CD4-positive, alpha-beta T cell treated with Interferon alpha-2 for 1 hour (primary cell): Measurements from ENCODE around the gene GPD1.
"Not testable (repeated sequence)": the region's sequence is repeated elsewhere in the genome, so short reads cannot be mapped to it uniquely, and the experiment has no call there.

Experiments
- DNase-seq, 2 donors: peaks; one replicate each; pipeline ENCODE4 v3.0.0-alpha.2; 2020 to 2022

Gene GPD1

DNA sequence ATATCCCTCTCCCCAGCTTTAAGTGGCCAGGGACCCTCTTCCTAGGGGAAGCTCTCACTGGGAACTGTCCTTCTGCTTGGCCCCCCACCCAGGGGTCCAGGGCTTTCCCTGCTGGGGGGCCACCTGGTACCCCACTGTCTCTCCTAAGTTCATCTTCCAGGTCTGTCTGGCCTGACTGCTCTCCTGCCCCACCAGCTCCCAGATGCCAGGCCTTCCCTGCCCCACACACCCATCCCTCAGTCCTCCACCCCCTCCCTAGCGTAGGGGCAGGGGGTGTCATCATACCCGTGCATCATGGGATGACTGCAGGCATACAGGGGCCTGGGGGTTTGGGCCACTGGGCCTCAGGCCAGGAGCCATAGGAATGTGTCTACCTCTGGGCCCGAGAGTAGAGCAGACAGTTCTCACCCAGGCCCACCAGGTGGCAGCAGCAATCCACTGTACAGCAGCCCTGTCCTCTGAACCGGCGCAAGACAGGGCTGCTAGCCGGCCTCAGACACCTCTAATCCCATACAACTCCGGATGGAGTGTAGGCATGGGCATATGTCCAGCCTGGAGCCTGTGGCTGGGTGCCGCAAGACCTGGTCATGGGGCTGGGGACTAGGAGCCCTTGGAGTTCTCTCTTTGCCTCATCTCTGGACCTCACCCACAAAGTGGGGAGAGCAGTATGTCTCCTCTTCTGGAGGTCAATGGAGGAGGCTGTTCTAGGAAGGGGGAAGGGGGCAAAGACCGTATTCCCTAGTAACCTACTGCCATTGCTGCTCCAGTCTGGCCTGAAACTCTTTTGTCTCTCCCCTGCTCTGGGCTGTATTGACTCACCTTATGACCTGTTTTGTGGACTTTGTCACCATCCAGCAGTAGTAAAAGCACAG lies 28.6 kb upstream of the GPD1 start:
- DNase-seq, result peak; percentile 80 to 83

DNA sequence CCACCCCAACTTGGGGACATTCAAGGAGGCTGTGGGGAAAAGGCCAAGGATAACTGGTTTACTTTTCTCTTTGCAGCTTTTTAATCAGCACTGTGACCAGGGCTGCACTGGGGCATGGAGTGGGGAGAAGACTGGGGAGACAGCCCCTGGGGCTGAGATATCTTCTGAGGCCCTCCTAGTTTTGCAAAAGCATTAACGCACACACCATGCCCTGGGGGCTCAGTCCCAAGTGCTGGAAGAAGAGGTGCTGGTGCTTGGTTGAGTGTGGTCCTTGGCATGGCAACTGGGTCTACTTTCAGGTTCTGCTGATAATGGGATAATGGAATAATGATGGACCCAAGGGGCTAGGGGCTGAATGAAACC lies 28.0 kb upstream of the GPD1 start:
- no peak for DNase-seq

GRCh38 chr12:50077099-50077498 lies 26.7 kb upstream of the GPD1 start:
- no peak for DNase-seq

- DNase-seq, result no peak
These were observed 25.5 kb upstream of the GPD1 start for GRCh38 chr12:50078281-50078680.

DNA sequence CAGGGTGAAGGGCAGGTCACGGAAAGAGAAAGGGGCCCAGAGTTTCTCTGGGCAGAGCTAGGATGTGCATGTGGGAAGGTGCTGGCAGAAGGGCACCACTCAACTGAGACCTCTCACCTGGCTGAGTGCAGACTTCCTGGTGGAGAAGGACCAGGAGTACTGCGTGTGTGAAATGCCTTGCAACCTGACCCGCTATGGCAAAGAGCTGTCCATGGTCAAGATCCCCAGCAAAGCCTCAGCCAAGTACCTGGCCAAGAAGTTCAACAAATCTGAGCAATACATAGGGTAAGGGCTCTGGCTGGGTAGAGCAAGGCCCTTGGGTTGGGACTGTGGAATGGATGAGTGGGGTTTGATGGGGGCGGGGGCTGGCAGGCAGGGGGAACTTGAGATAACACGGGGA lies 24.0 kb upstream of the GPD1 start:
- DNase-seq, result no peak

DNA sequence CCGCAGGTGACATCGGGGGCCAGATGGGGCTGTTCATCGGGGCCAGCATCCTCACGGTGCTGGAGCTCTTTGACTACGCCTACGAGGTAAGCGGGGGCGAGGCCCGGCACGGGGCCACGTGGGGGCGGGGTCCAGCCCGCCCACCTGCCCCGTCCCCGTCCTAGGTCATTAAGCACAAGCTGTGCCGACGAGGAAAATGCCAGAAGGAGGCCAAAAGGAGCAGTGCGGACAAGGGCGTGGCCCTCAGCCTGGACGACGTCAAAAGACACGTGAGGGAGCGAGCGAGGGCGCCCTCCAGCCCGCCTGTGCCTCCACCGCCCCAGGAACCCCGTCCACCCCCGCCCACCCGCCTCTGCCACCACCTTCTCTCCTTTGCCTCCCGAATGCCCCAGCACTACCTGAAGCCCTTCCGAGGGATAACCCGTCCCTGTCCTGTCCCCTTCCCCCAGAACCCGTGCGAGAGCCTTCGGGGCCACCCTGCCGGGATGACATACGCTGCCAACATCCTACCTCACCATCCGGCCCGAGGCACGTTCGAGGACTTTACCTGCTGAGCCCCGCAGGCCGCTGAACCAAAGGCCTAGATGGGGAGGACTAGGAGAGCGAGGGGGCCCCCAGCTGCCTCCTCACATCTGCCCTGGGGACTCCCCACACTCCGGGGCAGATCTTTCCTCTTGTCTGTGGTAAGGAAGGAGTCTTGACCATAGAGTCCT lies 22.6 kb upstream of the GPD1 start:
- no peak for DNase-seq

GRCh38 chr12:50082644-50083043 lies 21.2 kb upstream of the GPD1 start:
- DNase-seq, result no peak

GRCh38 chr12:50083301-50083700 lies 20.5 kb upstream of the GPD1 start:
- DNase-seq, result no peak

DNA sequence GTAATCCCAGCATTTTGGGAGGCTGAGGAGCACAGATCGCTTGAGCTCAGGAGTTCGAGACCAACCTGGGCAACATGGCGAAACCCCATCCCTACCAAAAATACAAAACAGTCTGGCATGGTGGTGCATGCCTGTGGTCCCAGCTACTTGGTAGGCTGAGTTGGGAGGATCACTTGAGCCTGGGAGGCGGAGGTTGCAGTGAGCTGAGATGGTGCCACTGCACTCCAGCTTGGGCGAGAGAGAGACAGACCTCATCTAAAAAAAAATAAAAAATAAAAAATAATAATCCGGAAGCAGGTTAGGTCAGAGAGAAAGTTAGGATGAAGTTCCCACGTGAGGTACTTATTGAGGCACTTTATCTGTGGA lies 19.4 kb upstream of the GPD1 start:
- not testable (repeated sequence) for DNase-seq

DNA sequence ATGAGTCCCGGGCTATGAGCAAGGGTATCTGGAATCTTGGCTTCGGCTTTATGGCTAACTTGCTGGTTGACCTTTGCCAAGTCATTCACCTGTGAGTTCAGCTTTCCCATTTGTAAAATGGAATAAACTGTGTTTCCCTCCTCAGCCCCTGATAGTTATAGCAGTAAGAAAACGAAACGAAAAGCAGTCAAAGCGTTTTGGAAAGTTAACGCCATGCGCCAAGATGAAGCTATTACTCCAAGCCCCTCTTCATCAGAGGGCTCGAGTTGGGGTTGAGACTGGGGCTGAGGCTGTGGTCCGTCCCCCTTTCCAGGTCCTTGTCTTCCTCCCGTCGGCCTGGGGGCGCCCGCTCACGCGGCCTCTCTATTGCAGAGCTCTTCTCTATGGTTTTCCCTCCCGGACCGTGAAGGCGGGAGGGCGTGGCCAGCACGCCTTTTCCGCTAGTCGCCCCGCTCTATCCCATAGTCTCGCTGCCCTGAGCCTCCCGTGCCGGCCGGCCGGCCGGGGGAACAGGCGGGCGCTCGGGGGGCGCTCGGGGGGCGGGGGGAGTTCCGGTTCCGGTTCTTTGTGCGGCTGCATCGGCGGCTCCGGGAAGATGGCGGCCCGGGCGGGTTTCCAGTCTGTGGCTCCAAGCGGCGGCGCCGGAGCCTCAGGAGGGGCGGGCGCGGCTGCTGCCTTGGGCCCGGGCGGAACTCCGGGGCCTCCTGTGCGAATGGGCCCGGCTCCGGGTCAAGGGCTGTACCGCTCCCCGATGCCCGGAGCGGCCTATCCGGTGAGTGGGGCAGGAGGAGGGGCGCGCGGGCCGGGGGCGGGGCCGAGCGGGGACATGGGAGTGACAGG lies 18.8 kb upstream of the GPD1 start, which contains the start of gene SMARCD1:
Gene SMARCD1, plus strand, starts transcription at position 568 of the 840 bp plus-strand sequence. Its CDS starts 28 bp downstream, at position 596.
- DNase-seq, result peak; percentile 89 to 90

- no peak for DNase-seq
These were observed 18.2 kb upstream of the GPD1 start for GRCh38 chr12:50085615-50086072.

GRCh38 chr12:50086148-50086547 lies 17.7 kb upstream of the GPD1 start:
- DNase-seq, result no peak

DNA sequence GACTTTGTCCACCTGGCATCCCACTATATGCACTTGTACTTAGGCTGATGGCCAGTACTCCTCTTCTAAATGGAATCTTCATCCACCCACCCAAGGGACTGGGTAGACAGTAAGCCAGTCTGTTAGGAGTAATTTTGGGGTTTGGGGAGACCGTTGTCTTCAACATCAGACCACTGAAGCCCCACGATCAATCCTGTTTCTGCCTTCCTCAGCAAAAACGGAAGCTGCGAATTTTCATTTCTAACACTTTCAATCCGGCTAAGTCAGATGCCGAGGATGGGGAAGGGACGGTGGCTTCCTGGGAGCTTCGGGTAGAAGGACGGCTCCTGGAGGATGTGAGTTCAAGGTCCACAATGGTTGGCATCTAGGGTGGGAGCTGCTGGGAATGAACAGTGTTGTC lies 16.7 kb upstream of the GPD1 start:
- no peak for DNase-seq

- DNase-seq, result no peak
These were observed 15.8 kb upstream of the GPD1 start for GRCh38 chr12:50087995-50088394.

DNA sequence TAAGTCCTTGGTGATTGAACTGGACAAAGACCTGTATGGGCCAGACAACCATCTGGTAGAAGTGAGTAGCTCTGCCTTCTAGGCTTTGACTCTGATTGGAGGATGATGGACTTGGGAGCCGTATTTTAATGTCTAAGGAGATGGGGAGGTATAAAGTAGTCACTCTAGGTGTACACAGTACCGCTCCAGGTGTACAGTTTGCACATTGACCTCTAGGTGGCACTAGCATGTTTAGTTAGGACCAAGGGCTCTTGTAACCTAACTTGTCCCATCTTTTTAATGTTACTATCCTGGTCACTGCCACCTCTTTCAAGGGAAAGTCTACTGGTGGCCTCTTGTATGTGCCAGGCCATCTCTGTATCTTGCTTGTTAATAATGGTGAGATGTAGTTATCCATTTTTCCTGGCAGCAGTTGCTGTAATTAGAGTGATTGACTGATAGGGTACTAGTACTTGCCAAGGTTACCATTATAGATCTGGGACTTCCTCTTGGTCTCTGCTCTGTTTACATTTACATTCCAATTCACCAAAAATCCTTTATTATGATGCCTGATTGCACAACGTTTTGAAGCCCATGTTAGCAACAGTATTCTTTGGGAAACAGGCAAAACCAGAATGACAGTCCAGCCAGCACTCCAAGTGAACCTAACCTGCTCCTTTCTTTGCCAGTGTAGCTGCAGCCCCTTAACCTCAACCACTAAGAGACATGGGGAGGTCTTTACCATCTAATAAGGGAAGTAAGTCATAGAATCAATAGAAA lies 15.1 kb upstream of the GPD1 start:
- DNase-seq, result peak; percentile 52 to 75

DNA sequence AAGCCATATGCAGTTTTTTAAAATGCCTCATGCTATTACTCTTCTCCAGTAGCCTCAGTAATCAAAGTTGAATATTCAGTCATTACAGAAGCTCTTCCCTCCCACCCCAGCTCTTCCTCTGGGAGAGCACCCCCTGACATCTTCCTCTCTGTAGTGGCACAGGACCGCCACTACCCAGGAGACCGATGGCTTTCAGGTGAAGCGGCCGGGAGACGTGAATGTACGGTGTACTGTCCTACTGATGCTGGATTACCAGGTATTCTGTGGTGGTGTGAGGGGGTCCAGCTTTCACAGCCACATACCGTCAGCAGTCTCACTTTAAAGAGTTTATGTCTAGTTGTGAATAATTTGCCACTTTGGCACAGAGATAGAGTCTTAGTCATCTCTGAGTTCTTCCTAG lies 14.1 kb upstream of the GPD1 start:
- DNase-seq, result no peak

- no peak for DNase-seq
These were observed 13.4 kb upstream of the GPD1 start for GRCh38 chr12:50090391-50090790.

DNA sequence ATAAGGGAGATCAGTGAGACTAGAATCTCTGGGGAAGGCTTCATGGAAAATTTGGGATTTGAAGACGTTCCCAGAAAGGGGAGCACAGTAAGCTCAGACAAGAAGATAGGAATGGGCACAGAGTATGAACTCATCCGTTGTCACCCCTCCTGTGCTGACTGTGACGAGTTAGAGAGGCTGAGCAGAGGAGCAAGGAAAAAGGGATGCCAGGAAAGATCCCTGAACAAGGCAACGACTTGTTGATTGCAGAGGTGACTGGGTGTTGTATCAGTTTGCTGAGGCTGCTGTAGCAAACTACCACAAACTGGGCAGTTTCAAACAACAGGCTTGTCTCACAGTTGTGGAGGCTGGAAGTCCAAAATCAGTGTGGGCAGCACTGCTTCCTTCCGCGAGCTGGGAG lies 5.9 kb upstream of the GPD1 start:
- DNase-seq, result no peak

GRCh38 chr12:50099302-50100008 lies 4.4 kb upstream of the GPD1 start:
- no peak for DNase-seq

- DNase-seq, result no peak
These were observed 3.2 kb upstream of the GPD1 start for GRCh38 chr12:50100561-50100960.

DNA sequence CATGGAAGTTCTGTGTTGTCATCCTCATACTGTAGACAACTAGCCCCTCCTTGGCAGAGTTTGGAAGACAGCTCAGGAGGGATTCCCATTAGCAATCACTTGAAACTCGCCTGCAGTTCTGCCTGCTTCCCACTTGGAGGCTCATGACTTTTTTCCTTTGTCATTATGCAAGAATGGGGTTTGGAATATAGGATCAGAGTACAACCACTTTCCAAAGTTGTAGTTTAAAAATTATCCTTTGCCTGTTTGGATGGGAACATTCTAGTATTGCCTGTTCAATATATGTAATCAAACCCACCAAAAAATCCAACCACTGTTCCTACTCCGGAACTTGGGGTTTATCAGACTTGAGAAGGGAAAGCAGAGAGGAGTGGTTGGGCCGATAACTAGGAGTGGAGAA lies 2.1 kb upstream of the GPD1 start:
- DNase-seq, result no peak

DNA sequence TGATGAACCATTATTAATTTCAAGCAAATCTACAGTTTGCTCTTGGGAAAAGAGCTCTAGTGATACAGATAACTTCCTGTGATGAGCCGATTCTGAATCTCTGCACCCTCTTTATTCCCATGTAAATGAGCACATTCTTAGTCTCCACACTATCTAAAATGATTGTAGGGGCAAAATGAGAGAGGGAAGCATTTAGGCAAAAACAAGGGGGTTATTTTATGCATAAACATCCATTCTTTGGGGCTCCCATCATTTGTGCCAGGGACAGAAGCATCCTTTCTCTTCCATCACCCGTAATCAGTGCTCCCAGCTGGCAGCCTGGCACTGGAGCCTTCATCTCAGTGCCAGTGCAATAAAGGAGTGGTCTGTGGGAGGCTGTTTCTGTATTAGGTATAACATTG lies 1.7 kb upstream of the GPD1 start:
- no peak for DNase-seq
